GM21515 (cell line): ENCODE data around the gene C14orf39.
"Not testable (repeated sequence)": the region's sequence is repeated elsewhere in the genome, so short reads cannot be mapped to it uniquely, and the experiment has no call there.

ENCODE experiments used
- ATAC-seq: cut with Tn5 transposase; IDR thresholded peaks from one replicate; pipeline ENCODE4 v1.9.1; 2021; ENCODE audit not compliant: unreplicated experiment

The C14orf39 gene

DNA sequence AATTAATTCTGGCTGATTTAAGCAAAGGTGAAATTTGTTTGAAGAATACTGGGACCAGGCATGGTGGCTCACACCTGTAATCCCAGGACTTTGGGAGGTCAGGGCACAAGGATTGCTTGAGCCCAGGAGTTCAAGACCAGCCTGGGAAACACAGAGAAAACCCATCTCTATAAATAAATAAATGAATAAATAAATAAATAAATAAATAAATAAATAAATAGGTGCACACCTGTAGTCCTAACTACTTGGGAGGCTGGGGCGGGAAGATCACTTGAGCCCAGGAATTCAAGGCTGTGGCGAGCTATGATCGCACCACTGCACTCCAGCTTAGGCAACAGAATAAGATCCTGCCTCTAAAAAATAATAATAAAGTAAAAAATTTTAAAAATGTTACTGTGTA lies 4.4 kb upstream of the C14orf39 start:
- ATAC-seq, result no peak

DNA sequence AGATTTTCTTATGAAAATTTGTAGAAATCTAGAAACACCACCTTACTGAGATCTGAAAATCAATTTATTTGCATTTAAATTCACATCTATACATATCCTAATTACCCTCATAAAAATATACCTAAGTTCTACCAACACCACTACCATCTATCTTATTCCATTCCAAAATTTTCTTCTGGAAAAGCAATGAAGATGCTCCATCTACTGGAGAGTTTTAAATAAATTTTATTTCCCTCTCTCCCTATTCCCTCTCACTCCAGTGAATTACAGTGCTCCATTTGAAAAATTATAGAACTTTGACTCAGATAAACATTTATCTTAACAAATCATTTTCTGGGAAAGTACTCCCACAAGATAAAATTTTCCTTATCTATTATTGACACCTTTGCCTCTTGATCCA lies 2.3 kb upstream of the C14orf39 start:
- ATAC-seq, result no peak

DNA sequence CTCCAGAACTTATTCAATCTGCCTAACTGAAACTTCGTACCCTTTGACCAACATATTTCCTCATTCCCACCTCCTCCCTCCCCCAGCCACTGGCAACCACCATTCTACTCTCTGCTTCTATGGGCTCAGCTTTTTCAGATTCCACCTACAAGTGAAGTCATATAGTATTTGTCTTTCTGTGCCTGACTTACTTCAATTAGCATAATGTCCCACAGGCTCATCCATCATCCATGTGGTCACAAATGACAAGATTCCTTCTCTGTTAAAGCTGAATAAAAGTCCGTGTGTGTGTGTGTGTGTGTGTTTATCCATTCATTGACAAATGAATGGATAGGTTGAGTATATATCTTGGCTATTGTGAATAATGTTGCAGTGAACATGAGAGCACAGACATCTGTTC lies 1.3 kb upstream of the C14orf39 start:
- ATAC-seq, result no peak

DNA sequence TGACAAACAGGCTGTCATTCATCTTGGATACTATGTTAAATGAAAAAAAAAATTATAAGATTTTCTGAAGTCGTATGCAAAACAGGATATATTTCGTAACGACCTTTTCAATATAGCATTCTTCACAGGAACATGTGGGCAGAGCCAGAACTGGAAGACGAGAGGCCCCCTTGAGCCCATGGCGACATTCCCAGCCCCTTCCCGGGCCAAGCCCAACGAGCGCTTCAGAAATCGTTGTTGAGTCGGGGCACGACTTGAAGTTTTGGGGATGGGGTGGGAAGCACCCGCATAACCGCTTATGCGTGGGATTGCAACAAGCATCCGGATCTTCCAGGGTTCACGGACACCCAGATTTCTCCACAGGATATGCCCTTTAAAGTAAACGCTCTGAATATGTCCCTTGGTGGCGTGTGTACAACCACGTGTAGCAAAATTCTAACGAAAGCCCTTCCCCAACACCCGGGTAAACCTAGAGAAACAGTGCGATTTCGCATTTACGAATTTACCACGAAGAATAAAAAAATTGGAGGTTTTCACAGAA lies 736 bp downstream of the C14orf39 start:
- no peak for ATAC-seq

DNA sequence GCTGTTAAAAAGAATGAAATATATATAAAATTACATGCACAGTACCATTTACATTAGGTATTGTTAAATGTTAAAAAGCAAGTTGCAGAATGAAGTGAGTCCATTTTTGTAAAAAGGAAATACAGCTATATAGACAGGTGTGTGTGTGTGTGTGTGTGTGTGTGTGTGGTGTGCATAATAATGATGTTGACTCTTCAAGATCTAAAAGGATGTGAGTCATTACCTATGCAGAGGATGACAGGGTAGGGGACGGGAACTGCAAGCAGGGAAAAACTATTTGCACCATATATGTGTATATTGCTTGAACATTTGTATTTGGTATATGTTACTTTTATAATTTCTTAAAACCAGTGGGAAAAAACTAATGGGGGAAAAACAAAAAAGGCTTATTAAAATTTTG lies 3.1 kb downstream of the C14orf39 start:
- ATAC-seq, result no peak

DNA sequence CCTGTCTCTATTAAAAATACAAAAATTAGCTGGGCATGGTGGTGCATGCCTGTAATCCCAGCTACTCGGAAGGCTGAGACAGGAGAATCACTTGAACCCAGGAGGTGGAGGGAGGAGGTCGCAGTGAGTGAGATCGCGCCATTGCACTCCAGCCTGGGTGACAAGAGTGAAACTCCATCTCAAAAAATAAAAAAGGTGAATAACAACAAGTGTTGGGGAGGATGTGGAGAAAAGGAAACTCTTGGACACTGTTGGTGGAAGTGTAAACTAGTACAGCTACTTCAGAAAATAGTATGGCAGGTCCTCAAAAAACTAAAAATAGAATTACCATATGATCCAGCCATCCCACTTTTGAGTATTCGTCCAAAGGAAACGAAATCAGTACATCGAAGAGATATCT lies 5.6 kb downstream of the C14orf39 start:
- ATAC-seq, result not testable (repeated sequence)

DNA sequence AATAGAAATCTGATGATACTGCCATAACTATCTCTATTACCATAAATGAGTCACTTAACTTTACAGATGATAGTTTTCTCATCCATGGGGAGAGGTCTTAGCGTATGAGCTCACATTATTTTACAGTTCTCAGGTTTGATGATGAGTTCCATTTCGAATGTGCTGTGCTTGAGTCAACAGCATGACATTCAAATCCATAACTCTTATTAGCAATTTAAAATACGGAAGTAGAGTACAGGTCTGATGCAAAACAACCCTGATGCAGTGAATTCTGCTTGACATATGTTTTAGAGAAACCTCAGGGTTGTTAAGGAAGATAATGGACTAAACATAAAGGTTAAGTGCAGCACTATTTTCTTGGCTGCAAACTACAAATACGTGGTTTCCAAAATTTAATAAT lies 30.0 kb downstream of the C14orf39 start:
- ATAC-seq, result no peak

DNA sequence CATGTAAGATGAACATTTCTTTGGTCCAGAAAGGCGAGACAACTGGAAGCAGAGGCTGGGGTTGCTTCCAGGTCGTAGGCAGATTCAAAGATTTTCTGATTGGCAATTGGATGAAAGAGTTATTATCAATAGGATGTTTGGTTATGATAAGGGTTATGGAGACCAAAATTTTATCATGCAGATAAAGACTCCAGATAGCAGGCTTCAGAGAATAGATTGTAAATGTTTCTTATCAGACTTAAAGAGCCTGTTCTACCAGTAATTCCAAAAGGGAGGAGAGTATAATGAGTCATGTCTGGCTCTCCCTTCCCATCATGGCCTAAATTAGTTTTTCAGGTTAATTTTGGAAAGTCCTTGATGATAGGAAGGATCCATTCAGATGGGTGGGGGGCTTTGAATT lies 55.6 kb downstream of the C14orf39 start:
- no peak for ATAC-seq

DNA sequence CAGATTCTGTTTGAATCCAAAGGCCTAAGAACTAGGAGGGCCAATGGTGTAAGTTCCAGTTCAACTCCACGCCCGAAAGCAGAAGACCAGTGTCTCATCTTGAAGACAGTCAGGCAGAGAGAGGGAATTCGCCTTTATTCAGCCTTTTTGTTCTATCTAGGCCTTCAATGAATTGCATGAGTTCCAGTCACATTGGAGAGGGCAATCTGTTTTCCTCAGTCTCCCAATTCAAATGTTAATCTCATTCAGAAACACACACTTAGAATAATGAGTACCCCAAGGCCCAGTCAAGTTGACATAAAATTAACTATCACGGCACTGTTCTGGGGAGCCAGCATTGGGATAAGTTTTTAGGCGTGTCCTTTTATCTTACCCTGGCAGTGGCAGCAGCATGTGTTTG lies 65.8 kb downstream of the C14orf39 start:
- no peak for ATAC-seq

DNA sequence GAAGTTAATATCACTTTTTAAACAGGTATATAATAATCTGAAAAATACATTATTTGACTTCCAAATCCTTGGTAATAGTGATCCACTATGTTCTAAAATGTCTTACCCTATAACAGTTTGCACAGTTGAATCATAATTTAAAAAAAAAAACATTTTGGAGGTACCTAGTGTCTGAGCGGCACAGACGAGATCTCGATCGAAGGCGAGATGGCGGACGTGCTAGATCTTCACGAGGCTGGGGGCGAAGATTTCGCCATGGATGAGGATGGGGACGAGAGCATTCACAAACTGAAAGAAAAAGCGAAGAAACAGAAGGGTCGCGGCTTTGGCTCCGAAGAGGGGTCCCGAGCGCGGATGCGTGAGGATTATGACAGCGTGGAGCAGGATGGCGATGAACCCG lies 88.3 kb downstream of the C14orf39 start:
- not testable (repeated sequence) for ATAC-seq

DNA sequence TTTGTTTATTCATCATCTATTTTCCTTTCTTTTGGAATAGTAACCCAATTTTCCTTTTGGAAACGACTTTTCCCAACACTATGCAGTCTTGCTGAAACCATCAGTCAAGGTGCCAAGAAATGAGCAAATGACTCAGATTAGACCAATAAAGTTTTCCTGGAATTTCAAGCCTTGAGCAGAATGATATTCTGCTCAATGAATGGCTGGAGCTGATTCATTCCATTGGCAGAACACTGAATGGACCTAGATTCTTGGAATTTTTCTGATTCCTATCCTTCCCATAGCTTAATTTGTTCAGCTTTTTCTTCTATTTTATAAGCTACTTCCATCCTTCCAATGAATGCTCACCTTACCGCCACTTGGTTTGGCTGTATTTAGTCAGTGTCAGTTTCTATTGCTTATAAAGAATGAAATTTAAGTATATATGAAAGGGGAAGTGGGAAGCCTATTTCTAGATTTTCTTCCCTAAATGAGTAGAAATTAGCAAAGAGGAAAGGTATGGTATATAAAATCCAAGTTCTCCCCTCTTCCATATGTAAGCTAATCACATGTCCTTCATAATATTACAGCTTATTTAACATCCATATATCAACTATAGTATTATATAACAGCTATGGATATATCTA lies 89.0 kb downstream of the C14orf39 start:
- no peak for ATAC-seq
